CD4-positive, alpha-beta T cell treated with Interferon alpha-2 for 1 hour (primary cell): ENCODE results near the gene HBP1.

ENCODE experiments used
- DNase-seq, 2 donors: peaks; one replicate each; pipeline ENCODE4 v3.0.0-alpha.2; 2020 to 2022

HBP1 gene

DNA sequence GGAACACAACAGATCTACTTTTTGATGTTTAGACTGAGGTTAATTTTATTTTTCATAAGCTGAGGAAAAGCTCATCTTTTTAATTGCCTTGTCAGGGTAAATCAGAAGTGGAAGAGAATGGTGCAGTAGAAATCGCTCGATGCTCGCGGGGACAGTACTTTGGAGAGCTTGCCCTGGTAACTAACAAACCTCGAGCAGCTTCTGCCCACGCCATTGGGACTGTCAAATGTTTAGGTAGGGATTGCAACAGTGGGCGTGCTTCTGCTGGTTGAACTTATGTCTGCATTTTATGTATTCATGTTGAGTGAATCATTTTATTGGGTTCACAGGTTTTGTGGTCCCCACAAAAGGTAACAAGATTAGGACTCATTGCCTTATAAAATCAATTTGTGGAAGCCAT is 11.7 kb upstream of the HBP1 start:
- no peak for DNase-seq

DNA sequence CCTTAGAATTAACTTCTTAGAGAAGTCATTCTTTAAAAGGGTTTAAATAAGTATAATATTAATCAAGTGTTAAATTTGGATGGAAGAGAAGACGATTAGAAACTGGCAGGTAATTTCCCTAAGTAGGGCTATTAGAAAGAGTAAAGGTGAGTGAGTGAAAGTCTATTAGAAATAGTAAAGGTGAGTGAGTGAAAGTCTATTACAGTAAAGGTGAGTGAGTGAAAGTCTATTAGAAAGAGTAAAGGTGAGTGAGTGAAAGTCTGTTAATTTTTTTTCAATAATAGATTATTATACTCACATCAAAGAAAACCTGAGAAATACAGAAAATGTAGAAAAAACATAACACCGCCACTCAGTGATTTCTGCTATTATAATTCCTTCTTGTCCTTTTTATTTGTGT is 10.8 kb upstream of the HBP1 start:
- DNase-seq = no peak

DNA sequence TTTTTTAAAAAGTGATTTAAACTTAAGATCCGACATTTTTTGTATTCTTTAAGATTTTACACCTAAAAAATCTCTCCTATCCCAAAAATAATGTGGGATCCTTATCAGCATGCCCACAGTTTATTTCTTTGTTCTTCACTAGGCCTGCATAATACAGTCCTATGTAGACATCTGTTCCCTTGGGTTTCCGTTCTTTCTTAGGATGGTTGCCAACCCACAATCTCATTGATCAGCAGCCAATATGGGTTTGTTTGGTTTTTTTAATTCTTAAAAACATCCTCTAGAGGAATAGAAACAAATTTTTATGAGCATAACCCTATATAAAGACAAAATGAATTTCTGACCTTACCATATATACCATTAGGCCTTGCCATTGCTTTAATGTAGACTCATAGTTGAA is 8.4 kb upstream of the HBP1 start:
- DNase-seq = no peak

DNA sequence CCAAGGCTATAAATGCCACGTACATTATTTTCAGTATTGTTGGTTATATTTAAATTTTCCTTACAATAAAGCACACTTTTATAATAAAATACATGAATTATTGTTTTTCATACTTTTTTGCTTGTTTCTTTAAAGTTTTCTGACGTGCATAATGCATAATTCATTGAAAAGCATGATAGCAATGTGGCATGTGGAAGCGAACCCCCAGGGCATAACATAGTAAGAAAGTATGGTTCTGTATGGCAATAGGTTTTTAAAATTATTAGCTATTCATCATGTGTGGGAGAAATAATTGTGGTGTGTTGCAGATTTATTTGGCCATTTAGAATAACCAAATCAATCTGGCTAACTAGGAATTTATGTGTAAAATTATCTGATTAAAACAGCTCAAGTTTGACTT is 7.4 kb upstream of the HBP1 start:
- no peak for DNase-seq

DNA sequence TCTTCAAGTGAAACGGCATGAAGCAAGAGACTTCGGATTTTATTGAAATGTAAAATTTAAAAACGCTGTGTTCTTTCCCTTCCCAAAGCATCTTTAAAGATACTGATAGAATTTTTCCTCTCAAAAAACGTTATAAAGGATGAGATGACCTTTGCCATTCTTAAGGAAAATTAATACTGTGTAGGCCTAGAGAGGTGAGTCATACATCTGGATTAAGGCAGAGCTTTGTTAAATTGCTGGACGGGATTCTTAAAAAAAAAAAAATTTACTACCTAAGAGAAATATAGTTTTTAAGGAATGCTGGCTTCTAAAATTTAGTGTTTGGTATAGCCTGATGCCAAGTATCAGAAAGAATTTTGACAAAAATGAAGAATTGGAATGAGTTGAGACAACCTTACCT is 6.3 kb upstream of the HBP1 start:
- no peak for DNase-seq

DNA sequence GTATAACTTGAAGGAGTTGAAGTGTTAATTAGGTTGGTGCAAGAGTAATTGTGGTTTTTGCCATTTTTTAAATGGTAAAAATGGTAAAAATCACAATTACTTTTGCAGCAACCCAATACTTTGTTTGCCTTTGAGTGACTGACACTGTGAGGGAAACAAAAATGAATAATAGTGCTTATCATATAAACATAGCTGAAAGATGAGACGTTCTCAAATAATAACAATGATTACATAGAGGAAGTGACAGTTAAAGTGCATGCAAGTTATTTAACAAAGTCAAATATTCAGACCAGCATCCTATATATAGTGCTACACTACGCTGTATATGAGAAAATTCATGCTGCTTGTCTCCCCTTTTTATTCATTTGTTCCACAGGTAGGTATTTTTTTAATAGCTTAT is 4.7 kb upstream of the HBP1 start:
- DNase-seq = no peak

DNA sequence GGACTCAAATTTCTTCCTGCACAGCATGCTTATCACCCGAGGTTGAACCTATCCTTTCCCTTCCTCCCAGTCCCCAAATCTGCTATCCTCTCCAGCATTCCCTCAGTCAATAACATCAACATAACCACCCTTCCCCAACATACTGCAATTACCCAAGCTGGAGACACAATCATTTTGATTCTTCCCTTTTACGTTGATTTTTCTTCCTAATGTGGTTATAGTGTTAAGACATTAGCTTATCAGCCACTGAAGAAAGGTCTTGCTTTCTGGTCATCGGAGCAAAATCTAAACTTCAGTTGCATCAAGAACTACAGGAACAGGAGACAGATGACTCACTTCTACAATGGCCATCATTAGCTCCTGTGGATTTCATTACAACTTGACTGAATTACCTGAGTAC is 3.5 kb upstream of the HBP1 start:
- no peak for DNase-seq

DNA sequence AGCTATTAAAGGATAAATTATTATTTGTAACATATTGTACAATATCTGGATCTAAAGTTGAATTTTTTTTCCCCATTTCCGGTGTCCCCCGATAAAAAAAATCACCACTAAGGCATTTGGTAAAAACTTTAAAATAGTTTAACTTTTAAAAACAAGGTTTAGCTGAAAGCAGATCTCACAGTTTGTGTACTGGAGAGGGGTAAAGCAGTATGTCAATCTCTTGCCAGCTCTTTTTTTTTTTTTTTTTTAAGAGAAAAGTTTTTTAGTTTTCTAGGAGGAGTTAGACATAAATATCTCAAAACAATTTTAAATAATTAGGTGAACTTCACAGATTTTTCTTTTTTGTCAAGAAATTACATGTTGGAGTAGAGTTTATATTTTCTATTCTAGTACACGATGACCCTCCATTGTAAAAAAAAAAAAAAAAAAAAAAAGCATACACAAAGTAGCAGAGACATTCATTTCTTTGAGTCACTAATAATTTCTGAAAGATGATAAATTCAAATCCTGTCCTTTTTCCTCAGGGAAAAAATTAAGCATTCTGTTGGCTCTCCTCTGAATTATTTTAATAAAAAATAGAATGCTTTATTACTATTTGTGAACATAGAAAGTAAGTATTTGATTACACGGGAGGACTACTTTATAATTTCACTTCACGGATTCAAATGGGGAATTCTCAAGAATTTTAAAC is 1.9 kb upstream of the HBP1 start:
- no peak for DNase-seq

DNA sequence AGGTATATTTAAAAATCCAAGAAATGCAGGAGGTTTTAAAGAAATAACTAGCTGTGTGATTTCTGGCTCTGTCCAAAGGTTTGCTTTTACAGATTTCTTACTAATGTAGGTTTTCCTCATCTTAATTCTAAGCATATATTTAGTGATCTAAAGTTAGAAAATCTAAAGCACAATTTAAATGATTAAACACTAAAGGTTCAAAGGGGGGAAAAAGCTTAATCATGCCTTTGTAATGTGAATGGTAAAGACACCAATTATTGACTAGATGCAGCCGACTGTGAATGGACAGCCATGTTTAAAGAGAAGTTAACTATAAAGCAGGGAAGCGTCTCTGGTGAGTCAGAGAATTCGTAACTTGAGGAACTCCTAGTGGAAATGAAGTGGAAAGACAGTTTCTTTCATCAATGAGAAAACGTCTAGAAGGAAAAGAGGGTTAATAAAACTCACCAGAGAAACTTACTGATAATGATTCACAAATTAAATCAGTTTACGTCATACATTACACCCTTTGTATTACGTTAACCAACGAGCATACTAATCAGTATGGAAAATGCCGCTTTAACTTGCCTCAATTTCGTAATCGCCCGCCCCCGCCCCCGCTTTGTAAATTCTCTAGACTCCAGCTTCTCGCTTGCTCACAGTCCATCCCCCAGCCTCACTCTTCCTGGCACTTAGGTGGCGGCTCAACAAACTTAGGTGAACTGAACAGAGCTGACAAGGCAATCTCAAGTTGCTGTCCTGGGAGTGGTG is 1.1 kb upstream of the HBP1 start:
- peak; percentile 13 to 72 for DNase-seq

DNA sequence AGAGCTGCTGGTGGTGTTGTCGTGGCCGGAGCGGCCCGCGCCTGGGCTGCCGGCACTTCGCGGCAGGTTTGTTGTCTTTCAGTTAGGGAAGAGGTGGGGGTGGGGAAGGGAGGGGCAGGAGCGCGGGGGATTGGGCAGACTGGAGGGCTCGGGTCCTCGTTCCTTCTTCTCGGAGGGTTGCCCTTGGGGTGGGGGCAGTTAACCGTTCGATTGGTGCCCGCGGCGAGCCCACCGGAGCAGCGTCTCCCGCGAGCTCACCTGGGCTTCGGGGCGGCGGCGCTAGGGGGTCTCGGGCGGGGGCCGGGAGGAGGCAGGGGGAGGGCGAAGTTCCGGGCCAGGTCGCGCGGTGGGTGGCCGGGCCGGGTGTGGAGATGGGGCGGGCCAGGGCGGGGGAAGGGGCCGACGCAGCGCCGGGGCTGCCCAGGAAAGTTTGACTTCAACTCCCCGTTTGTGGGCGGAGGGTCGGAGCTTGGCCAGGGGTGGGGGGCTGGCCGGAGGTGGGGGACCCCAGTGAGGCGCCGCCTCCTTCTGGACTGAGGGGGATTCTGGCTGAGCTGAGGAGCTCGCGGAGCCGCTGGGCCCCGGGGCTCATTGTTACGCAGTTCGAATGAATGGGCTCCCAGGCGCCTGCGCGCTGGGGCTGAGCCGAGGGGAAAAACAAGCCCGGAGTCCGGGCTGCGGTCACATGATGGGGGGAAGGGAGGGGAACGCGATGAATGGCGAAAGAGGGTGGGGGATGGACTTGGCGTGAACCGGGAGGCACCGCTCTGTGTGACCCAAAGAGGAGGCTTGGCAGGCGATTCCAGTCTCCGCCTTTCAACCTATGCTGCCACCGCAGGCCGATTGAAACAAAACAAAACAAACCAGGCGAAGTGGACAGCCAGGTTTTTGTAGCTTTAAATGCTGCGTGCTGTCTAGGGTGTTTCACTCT is 582 bp downstream of the HBP1 start:
- DNase-seq = peak; percentile 90 to 91

DNA sequence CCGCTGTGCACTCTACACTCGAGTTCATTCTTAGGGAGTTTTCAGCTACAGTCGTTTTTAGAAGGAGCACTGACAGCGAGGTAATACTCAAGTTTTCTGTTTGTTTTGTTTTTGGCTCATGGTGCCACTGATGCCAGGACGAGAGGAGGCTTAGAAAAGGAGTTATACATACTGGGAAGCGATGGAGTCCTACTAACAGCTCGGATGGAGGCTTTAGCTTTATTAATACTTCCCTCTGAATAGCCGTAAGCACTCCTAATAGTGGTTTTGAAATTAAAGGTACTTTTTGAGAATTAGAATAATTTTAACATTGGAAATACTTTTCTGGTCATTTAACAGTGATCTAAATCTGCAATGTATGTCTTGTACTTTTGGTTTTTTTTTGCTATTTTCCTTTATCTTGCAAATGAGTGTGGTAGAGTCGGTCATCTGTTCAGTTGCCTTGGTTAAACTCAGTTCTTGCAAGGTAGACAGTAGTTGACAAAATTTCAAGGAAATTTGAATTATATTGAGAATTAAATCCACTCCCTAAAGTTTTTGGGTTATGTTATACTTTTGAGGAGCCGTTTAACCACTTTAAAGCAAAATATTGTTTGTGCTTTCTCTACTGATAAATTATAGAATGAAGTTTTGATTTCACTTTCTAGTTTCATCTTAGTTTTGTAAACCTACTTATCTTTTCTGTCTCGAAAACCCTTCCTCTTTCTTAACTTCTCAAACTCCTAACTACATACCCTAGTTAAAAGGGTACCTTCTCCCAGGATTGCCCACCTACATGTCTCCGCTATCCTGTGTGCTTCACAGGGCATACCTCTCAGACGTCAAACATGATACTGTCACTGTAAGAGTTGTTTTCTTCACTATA is 1.5 kb downstream of the HBP1 start:
- DNase-seq = no peak

DNA sequence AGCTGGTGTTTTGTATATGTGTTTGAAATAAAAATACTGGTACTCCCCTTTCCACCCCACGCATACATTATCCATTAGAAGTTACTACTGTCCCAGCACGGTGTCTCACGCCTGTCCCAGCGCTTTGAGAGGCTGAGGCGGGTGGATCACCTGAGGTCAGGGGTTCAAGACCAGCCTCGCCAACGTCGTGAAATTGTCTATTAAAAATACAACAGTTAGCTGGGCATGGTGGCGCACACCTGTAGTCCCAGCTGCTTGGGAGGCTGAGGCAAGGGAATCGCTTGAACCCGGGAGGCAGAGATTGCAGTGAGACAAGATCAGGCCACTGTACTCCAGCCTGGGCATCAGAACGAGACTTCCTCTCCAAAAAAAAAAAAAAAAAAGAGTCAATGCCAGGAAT is 2.7 kb downstream of the HBP1 start:
- no peak for DNase-seq

DNA sequence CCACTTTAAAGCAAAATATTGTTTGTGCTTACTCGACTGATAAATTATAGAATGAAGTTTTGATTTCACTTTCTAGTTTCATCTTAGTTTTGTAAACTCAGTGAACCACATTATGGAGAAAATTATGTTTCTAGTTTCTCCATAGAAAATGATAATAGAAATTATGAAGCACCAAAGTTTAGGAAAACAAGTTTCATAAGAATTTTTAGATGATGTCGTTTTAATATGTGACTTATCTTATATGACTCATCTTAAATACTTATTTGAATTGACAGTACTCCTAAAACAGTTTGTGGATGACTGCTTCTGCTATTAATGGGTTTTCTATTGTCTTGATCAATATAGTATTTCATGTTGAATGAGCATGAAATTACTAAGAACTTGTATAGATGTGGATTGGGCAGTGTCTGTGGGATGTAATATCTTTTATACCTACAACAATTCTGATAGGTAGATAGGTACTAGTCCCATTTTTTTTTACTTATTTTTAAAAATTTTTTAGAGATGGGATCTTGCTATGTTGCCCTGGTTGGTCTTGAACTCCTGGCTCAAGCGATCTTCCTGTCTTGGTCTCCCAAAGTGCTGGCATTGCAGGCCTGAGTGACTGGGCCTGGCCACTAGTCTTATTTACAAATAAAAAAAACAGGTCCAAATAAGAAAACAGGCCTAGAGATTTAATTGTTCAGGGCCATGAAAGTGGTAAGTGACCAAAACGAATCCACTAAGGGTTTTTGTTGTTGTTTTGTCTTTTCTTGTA is 3.7 kb downstream of the HBP1 start:
- DNase-seq = no peak

DNA sequence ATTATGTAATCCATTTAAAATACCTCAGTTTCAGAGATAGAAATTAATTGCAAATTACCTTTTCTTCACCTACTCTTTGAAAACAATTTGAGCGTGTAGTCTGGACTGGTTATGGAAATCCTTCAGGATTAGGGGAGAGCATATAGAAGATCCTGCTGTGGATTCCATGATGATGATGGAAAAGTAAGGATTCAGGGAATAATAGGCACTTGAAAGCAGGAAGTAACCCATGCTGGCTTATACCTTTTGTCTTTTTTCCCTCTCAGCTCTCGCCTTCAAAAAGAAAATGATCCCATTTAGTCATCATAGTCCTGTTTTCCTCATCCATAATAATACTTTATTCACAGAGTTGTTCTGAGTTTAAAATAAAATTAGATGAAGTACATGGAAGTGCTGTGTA is 4.4 kb downstream of the HBP1 start:
- no peak for DNase-seq

DNA sequence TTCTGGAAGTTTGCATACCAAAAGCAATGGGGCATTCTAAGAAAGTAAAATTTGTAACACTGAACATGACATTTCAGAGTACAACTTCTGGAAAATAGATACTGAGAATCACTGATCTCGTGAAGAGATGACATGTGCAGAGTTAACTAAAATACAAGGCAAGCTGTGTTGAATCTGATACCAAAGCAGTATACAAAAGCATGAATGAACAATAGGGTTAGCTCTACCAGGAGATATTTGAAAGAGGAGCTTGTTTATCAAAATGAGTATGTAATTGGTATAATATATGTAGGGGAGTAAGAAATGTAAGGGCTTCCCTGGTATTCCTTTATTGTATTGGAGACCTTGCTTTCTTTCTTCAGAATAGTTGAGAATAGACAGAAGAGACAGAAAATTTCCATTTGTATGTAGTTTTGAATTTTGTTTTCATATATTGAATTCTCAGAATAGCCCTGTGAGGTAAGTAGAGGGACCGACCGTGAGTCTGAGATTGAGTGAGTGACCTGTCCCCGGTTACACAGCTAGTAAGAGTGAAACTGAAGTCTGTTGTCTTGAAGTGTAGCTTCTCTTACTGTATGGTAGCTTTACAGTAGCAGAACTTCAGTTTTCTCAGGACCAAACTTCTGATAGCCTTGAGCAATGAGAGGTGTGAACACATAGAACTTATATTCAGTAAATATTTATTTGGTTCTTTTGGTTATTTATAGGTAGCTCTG is 5.0 kb downstream of the HBP1 start:
- no peak for DNase-seq

DNA sequence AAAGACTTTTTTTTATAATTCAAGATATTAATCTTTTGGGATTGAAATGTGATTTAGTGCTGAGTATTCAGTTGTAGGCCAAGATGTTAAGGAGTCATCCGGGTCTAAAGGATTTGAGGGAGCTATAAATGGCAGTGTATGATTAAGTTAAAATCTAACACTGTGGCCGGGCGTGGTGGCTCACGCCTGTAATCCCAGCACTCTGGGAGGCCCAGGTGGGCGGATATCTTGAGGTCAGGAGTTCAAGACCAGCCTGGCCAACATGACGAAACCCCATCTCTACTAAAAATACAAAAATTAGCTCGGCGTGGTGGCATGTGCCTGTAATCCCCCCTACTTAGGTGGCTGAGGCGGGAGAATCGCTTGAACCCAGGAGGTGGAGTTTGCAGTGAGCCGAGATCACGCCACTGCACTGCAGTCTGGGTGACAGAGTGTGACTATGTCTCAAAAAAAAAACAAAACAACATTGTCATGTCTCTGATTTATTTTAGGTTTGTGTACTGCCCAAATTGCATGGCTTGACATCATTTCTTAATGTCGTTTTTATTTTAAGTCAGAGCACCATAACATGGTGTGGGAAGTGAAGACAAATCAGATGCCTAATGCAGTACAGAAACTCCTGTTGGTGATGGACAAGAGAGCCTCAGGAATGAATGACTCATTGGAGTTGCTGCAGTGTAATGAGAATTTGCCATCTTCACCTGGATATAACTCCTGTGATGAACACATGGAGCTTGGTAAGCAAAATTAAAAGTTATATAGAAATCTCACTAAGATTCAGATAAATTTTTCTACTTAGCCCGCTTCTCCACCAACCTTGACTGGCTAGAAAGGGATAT is 10.7 kb downstream of the HBP1 start:
- DNase-seq = no peak

DNA sequence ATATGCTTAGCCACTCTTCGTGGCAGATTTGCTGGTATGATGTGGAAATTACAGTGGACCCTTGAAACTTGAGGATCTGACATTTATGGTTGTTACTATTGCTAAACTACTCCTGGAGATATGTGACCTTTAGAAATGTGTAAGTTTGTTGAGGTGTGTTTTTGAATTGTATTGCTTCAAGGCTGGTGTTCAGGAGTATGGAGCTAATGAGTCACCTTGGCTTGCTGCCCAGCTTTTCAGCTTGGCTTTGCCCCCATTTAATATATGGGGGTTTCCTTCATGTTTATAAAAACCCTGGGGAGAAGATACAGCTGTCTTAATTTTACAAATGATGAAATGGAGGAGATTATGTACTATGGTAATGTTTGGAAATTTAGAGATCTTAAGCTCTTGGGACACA is 11.6 kb downstream of the HBP1 start:
- DNase-seq = peak in 1 of 2 donors; percentile 33

DNA sequence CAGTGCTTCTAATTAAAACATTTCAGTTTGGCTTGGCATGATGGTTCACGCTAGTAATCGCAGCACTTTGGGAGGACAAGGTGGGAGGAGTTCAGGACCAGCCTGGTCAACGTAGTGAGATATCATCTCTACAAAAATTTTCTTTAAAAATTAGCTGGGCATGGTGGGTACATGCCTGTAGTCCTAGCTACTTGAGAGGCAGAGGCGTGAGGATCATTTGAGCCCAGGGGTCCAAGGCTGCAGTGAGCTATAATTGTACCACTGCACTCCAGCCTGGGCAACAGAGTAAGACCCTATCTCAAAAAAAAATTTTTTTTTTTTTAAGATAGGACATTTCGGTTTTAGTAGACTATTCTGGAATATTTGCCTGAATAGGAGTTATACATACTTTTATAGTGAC is 12.4 kb downstream of the HBP1 start:
- DNase-seq = no peak

DNA sequence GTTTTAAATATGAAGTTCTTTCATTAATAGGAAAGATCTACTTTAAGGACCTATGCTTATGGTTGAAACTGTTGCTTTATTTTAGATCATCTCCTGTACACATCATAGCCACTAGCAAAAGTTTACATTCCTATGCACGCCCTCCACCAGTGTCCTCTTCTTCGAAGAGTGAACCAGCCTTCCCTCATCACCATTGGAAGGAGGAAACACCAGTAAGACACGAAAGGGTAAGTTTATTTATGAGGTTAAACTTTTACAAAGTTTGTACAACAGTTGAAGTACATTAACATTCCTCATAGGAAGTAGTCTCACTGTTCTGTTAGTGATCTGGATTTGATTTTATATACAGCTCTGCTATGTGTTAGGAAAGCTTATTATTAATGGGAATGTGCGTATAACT is 16.9 kb downstream of the HBP1 start:
- no peak for DNase-seq

DNA sequence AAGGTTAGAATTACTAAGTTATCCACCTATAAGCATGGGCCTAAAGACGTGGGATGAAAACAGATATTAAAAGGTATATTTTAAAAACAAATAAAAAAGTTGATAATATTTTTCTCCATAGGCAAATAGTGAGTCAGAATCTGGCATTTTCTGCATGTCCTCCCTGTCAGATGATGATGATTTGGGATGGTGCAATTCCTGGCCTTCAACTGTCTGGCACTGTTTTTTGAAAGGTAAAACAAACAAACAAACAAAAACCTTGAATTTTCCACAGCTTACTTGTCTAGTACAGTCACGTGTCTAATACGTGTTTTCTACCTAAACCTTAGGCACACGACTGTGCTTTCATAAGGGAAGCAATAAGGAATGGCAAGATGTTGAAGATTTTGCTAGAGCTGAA is 17.4 kb downstream of the HBP1 start:
- DNase-seq = no peak
